Tibial nerve (tissue), 4 donors: ENCODE data around the gene IL21R. TPM values are rescaled to one million over a fixed set of nuclear protein-coding genes. Genes with fewer than 3 reads are reported as not detected.

ENCODE experiments used
- DNase-seq, 2 donors: peaks; one replicate each; pipeline ENCODE4 v3.0.0-alpha.2; 2019; ENCODE audit warnings: low spot score in 2 of 2
- H3K27ac ChIP-seq, 4 donors: fragments of 200-600 bp; sonication (generic) in 3 of 4; one replicate each; pipeline ENCODE4 v1.5.1; 2017 to 2019; ENCODE audit warnings: mild to moderate bottlenecking in 1 of 4
- H3K27me3 ChIP-seq, 2 donors: fragments of 200-600 bp; sonication (generic) in 1 of 2; one replicate each; pipeline versions ENCODE4 v1.5.1 to v1.6.0; 2017 to 2019
- H3K36me3 ChIP-seq, 3 donors: fragments of 200-600 bp; sonication (generic); one replicate each; pipeline ENCODE4 v1.5.1; 2018 to 2019
- H3K4me1 ChIP-seq, 4 donors: fragments of 200-600 bp; sonication (generic) in 3 of 4; one replicate each; pipeline ENCODE4 v1.5.1; 2017 to 2019
- H3K4me3 ChIP-seq, 4 donors: fragments of 200-600 bp; sonication (generic) in 3 of 4; one replicate each; pipeline ENCODE4 v1.5.1; 2017 to 2019; ENCODE audit warnings: mild to moderate bottlenecking in 1 of 4, moderate library complexity in 1 of 4
- H3K9me3 ChIP-seq, 4 donors: fragments of 200-600 bp; sonication (generic) in 3 of 4; one replicate each; pipeline ENCODE4 v1.5.1; 2017 to 2019
- CTCF ChIP-seq, 5 experiments: fragments of 200-600 bp in 3 of 5; fragments of 450-650 bp in 2 of 5; sonication (generic) in 3 of 5; IDR thresholded peaks; one replicate each; pipeline ENCODE4 v1.5.1; 2016 to 2019; ENCODE audit warnings: antibody characterized with exemption in 5 of 5, mild to moderate bottlenecking in 3 of 5, moderate library complexity in 2 of 5
- EP300 ChIP-seq, 2 donors: sonication (generic); formaldehyde crosslinking; IDR thresholded peaks; one replicate each; pipeline ENCODE4 v1.6.1; 2017; ENCODE audit warnings: antibody characterized with exemption in 2 of 2, mild to moderate bottlenecking in 1 of 2
- POLR2A ChIP-seq, 2 donors: fragments of 450-650 bp; IDR thresholded peaks; one replicate each; pipeline ENCODE4 v1.6.1; 2017; ENCODE audit warnings: antibody characterized with exemption in 2 of 2, mild to moderate bottlenecking in 2 of 2, moderate library complexity in 2 of 2
- WGBS, 2 donors: methylation state at CpG; one replicate each; pipeline ENCODE4 v1.1.5; 2018; 5-methylcytosine and 5-hydroxymethylcytosine counted together
- total RNA-seq, 4 donors: library from RNA; depleted of rRNA; stranded (reverse); fragments of >200 nt; gene quantifications; one replicate each; pipeline ENCODE4 v1.1.0, GENCODE V29; 2016

Gene IL21R
- total RNA-seq, 4 donors from 2014 or later: 0.21 to 1.2 TPM; not detected in 2

DNA sequence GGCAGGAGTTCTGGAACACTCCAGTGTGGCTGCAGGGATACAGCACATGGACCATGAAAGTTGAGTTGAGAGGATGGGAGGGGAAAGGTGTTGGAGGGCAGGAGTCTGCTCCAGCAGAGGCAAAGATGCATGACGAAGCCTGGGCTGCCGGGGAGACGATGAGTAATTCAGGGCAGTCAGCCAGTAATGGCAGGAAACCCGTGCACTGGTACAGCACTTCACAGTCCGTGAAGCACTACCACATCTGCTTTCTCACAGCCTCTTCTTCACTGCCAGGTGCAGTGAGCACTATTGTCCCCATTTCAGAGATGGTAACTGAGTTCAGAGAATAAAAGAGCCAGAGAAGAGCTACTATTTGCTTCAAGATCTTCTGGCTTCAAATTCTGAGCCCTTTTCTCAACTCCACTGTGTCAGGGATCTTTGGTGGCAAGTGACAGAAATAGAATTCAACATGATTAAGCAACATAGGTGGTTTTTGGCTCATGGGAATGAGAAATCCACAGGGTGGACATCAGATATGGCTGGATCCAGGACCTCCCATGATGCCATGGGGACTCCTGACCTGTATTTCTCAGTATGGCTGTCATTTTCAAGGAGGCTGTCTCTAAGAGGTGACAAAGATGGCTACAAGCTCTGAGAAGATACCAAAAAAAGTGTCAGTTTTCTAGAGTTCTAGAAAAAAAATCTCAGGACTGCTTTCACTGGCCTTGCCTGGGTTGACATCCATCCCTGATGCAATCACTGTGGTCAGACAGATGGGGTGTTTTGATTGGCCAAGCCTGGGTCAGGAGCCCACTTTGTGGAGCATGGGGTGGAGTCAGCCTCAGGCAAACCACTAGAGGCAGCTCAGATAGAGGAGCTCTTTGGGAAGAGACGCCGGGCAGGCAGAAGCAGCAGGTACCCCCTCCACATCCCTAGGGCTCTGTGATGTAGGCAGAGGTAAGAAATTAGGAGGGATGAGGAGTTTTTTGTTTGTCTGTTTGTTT is 24.7 kb downstream of the IL21R start:
- Histone ChIP-seq H3K9me3 (peaks cover 0 to 19% (median 4%) of the 10 kb centered on the region in 4 donors), H3K27me3 (peaks cover 0 to 7% of the 10 kb centered on the region in 2 donors), H3K27ac (no peak overlapping the region), H3K4me3 (no peak overlapping the region), H3K36me3 (no peaks in the 10 kb centered on the region), H3K4me1 (no peaks in the 10 kb centered on the region)
- TF ChIP-seq POLR2A (IDR thresholded peaks at IDR 0.05): no peak
- no peak for TF ChIP-seq EP300 (IDR thresholded peaks at IDR 0.05)
- no peak for TF ChIP-seq CTCF (IDR thresholded peaks at IDR 0.05)
- WGBS, 2 donors: 28 to 46% methylated on average over 7 of the region's 7 CpGs
- peak in 1 of 2 donors; percentile 18 for DNase-seq

- Histone ChIP-seq H3K27me3 (peaks cover 0 to 7% of the 10 kb centered on the region in 2 donors), H3K9me3 (peaks cover 0 to 11% (median under 1%) of the 10 kb centered on the region in 4 donors), H3K36me3 (no peaks in the 10 kb centered on the region), H3K27ac (no peak overlapping the region), H3K4me1 (no peaks in the 10 kb centered on the region), H3K4me3 (no peak overlapping the region)
- no peak for DNase-seq
- no peak for TF ChIP-seq EP300 (IDR thresholded peaks at IDR 0.05)
- no peak for TF ChIP-seq POLR2A (IDR thresholded peaks at IDR 0.05)
- no peak for TF ChIP-seq CTCF (IDR thresholded peaks at IDR 0.05)
- WGBS, 2 donors: 84% methylated on average over 5 of the region's 5 CpGs
These were observed 25.6 kb downstream of the IL21R start for GRCh38 chr16:27427538-27427937.

DNA sequence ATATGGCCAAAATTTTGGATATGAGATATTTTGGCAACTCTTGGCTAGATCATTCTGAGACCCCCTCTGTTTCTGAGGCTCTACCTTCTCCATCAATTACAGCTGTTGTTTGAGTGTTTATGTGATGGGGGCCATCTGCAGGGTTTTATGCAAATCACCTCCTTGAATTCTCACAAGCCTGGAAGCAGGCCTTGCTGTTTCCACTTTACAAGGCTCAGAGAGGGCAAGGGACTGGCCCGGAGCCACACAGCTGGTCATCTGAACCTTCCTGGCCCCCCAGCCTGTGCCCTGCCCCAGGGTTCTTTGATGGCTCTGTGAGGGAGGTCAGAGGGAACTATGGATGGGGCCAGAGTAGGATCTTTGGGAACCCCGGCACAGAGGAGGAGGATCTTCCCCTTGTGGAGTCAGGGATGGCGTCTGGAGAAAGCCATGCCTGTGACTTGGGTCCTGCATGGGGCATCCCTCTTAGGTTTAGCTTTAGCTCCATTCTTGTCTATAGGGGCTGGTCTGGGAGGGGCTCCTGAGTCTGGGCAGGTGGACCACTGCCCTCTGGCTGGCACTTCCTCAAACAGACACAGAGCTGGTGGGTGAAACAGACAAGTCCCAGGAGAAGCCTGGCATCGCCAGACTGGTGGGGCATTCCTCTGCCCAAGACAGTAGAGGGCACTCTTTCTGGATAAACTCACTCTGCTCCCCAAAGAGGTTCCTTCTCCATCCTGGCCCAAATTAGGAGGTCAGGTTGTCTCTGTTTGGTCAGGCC is 26.2 kb downstream of the IL21R start:
- Histone ChIP-seq H3K27me3 (peaks cover 0 to 7% of the 10 kb centered on the region in 2 donors), H3K4me1 (no peaks in the 10 kb centered on the region), H3K36me3 (no peaks in the 10 kb centered on the region), H3K9me3 (peaks cover 0 to 4% (median 0%) of the 10 kb centered on the region in 4 donors), H3K4me3 (no peak overlapping the region), H3K27ac (no peak overlapping the region)
- no peak for DNase-seq
- TF ChIP-seq EP300 (IDR thresholded peaks at IDR 0.05) (no peak), CTCF (IDR thresholded peaks at IDR 0.05) (no peak), POLR2A (IDR thresholded peaks at IDR 0.05) (no peak)
- WGBS, 2 donors: 85 to 88% methylated on average over 4 of the region's 4 CpGs

GRCh38 chr16:27429330-27429871 is 27.4 kb downstream of the IL21R start:
- TF ChIP-seq POLR2A (IDR thresholded peaks at IDR 0.05): no peak
- TF ChIP-seq EP300 (IDR thresholded peaks at IDR 0.05): no peak
- TF ChIP-seq CTCF (IDR thresholded peaks at IDR 0.05): no peak
- H3K27me3 ChIP-seq: peaks cover 0 to 7% of the 10 kb centered on the region in 2 donors
- no peak for DNase-seq
- no peaks in the 10 kb centered on the region for H3K4me1 ChIP-seq
- 88 to 90% methylated on average over 11 of the region's 11 CpGs for WGBS, 2 donors
- no peak overlapping the region for H3K27ac ChIP-seq
- H3K4me3 ChIP-seq: no peak overlapping the region
- H3K9me3 ChIP-seq: no peaks in the 10 kb centered on the region
- no peaks in the 10 kb centered on the region for H3K36me3 ChIP-seq
